Activated T-cell treated with anti-CD3 and anti-CD28 coated beads, Interleukin-2, amount 50 U/mL, for 72 hours (primary cell): Measurements from ENCODE around the gene HNRNPAB. TPM values are rescaled to one million over a fixed set of nuclear protein-coding genes. Genes with fewer than 3 reads are reported as not detected.
"Not testable (repeated sequence)": the region's sequence is repeated elsewhere in the genome, so short reads cannot be mapped to it uniquely, and the experiment has no call there.

Experiments used
- ATAC-seq, 2 donors: fragments of 150-1000 bp; cut with Tn5 transposase; replicated peaks in 1 of 2; 2 replicates each; pipeline ENCODE4 v1.10.0; 2021; ENCODE audit warnings: moderate library complexity in 2 of 2, mild to moderate bottlenecking in 1 of 2
- DNase-seq, 2 donors: peaks; one replicate each; pipeline ENCODE4 v3.0.0; 2021 to 2022; ENCODE audit warnings: mixed read lengths in 1 of 2
- H3K27ac Mint-ChIP-seq: one replicate; pipeline ENCODE4 v1.8.0; 2022; ENCODE audit warnings: mild to moderate bottlenecking, moderate library complexity, mixed read lengths
- H3K27me3 Mint-ChIP-seq: one replicate; pipeline ENCODE4 v1.8.0; 2022; ENCODE audit warnings: low read depth, mixed read lengths
- H3K36me3 Mint-ChIP-seq, 2 donors: one replicate each; pipeline ENCODE4 v1.8.0; 2022; ENCODE audit warnings: mixed read lengths in 2 of 2, mild to moderate bottlenecking in 1 of 2; ENCODE audit not compliant: insufficient read depth in 2 of 2
- H3K4me1 Mint-ChIP-seq: one replicate; pipeline ENCODE4 v1.8.0; 2022; ENCODE audit warnings: low read depth, mixed read lengths
- H3K4me3 Mint-ChIP-seq, 2 donors: one replicate each; pipeline ENCODE4 v1.8.0; 2022; ENCODE audit warnings: mild to moderate bottlenecking in 2 of 2, mixed read lengths in 2 of 2, moderate library complexity in 2 of 2
- H3K9me3 Mint-ChIP-seq, 2 donors: one replicate each; pipeline ENCODE4 v1.8.0; 2022; ENCODE audit warnings: mixed read lengths in 2 of 2
- total RNA-seq, 2 donors: library from RNA; stranded (reverse); gene quantifications; one replicate each; pipeline ENCODE4 v1.2.3, GENCODE V29; 2022

Gene HNRNPAB
- total RNA-seq, 2 donors from 2014 or later: 196 to 232 TPM

GRCh38 chr5:178186427-178186826 lies 17.9 kb upstream of the HNRNPAB start:
- no peak overlapping the region for H3K4me3 Mint-ChIP-seq
- no peak overlapping the region for H3K27ac Mint-ChIP-seq
- DNase-seq (no peak), ATAC-seq (no peak)
- H3K9me3 Mint-ChIP-seq: no peaks in the 10 kb centered on the region
- H3K4me1 Mint-ChIP-seq: peaks cover 8% of the 10 kb centered on the region
- H3K27me3 Mint-ChIP-seq: no peaks in the 10 kb centered on the region
- H3K36me3 Mint-ChIP-seq: no peaks in the 10 kb centered on the region

GRCh38 chr5:178187014-178187413 lies 17.3 kb upstream of the HNRNPAB start, which contains the start of gene GMCL2:
Gene GMCL2 (minus strand): TSS chr5:178187371. CDS start chr5:178187299, 72 bp downstream.
- H3K36me3 Mint-ChIP-seq: no peaks in the 10 kb centered on the region
- peaks cover 7% of the 10 kb centered on the region for H3K4me1 Mint-ChIP-seq
- ATAC-seq (no peak), DNase-seq (no peak)
- H3K27ac Mint-ChIP-seq: no peak within 1 kb of the TSS
- no peak within 1 kb of the TSS for H3K4me3 Mint-ChIP-seq
- H3K27me3 Mint-ChIP-seq: no peaks in the 10 kb centered on the region
- H3K9me3 Mint-ChIP-seq: no peaks in the 10 kb centered on the region

GRCh38 chr5:178189433-178189832 lies 14.9 kb upstream of the HNRNPAB start:
- H3K9me3 Mint-ChIP-seq: no peaks in the 10 kb centered on the region
- H3K36me3 Mint-ChIP-seq: no peaks in the 10 kb centered on the region
- H3K4me1 Mint-ChIP-seq: peaks cover 15% of the 10 kb centered on the region
- H3K27me3 Mint-ChIP-seq: peaks cover 11% of the 10 kb centered on the region
- no peak overlapping the region for H3K27ac Mint-ChIP-seq
- DNase-seq (no peak), ATAC-seq (no peak)
- H3K4me3 Mint-ChIP-seq: no peak overlapping the region

- Mint-ChIP-seq H3K9me3 (no peaks in the 10 kb centered on the region), H3K36me3 (no peaks in the 10 kb centered on the region), H3K27ac (no peak overlapping the region), H3K27me3 (peaks cover 18% of the 10 kb centered on the region), H3K4me3 (no peak overlapping the region), H3K4me1 (peaks cover 15% of the 10 kb centered on the region)
- DNase-seq (no peak), ATAC-seq (no peak)
These were observed 12.7 kb upstream of the HNRNPAB start for GRCh38 chr5:178191661-178192060.

- ATAC-seq: peak in 1 of 2 donors; percentile 53
- Mint-ChIP-seq H3K9me3 (no peaks in the 10 kb centered on the region), H3K36me3 (no peaks in the 10 kb centered on the region), H3K4me1 (peaks cover 15% of the 10 kb centered on the region), H3K4me3 (no peak overlapping the region), H3K27ac (no peak overlapping the region), H3K27me3 (peaks cover 18% of the 10 kb centered on the region)
- DNase-seq: no peak
These were observed 12.1 kb upstream of the HNRNPAB start for GRCh38 chr5:178192244-178192643.

- Mint-ChIP-seq H3K36me3 (no peaks in the 10 kb centered on the region), H3K4me3 (no peak overlapping the region), H3K27me3 (peaks cover 18% of the 10 kb centered on the region), H3K4me1 (peaks cover 15% of the 10 kb centered on the region), H3K9me3 (no peaks in the 10 kb centered on the region), H3K27ac (no peak overlapping the region)
- no peak for DNase-seq
- ATAC-seq: no peak
These were observed 11.5 kb upstream of the HNRNPAB start for GRCh38 chr5:178192787-178193186.

GRCh38 chr5:178193251-178193809 lies 11.0 kb upstream of the HNRNPAB start:
- DNase-seq: no peak
- Mint-ChIP-seq H3K4me1 (peaks cover 15% of the 10 kb centered on the region), H3K4me3 (no peak overlapping the region), H3K27ac (no peak overlapping the region), H3K9me3 (peaks cover 0 to 2% of the 10 kb centered on the region in 2 donors), H3K27me3 (peaks cover 18% of the 10 kb centered on the region), H3K36me3 (no peaks in the 10 kb centered on the region)
- no peak for ATAC-seq

GRCh38 chr5:178194026-178194425 lies 10.3 kb upstream of the HNRNPAB start:
- Mint-ChIP-seq H3K4me1 (peaks cover 15% of the 10 kb centered on the region), H3K27me3 (peaks cover 18% of the 10 kb centered on the region), H3K36me3 (no peaks in the 10 kb centered on the region), H3K4me3 (no peak overlapping the region), H3K9me3 (peaks cover 0 to 2% of the 10 kb centered on the region in 2 donors), H3K27ac (no peak overlapping the region)
- ATAC-seq (peak; percentile 36 to 42), DNase-seq (no peak)

- H3K27me3 Mint-ChIP-seq: peaks cover 18% of the 10 kb centered on the region
- no peak for ATAC-seq
- peaks cover 0 to 2% of the 10 kb centered on the region in 2 donors for H3K9me3 Mint-ChIP-seq
- H3K36me3 Mint-ChIP-seq: no peaks in the 10 kb centered on the region
- no peak overlapping the region for H3K27ac Mint-ChIP-seq
- H3K4me3 Mint-ChIP-seq: no peak overlapping the region
- H3K4me1 Mint-ChIP-seq: peaks cover 15% of the 10 kb centered on the region
- DNase-seq: no peak
These were observed 8.0 kb upstream of the HNRNPAB start for GRCh38 chr5:178196281-178196812.

GRCh38 chr5:178196986-178197385 lies 7.3 kb upstream of the HNRNPAB start:
- H3K4me1 Mint-ChIP-seq: peaks cover 15% of the 10 kb centered on the region
- ATAC-seq: no peak

GRCh38 chr5:178198151-178198550 lies 6.2 kb upstream of the HNRNPAB start:
- H3K4me1 Mint-ChIP-seq: peaks cover 10% of the 10 kb centered on the region

More at GRCh38 chr5:178196986-178197385, 7.3 kb upstream of the HNRNPAB start:
- peaks cover 18% of the 10 kb centered on the region for H3K27me3 Mint-ChIP-seq
- peaks cover 0 to 2% of the 10 kb centered on the region in 2 donors for H3K9me3 Mint-ChIP-seq
- H3K4me3 Mint-ChIP-seq: no peak overlapping the region
- H3K27ac Mint-ChIP-seq: no peak overlapping the region
- no peaks in the 10 kb centered on the region for H3K36me3 Mint-ChIP-seq
- DNase-seq: no peak

GRCh38 chr5:178198706-178199105 lies 5.6 kb upstream of the HNRNPAB start:
- H3K9me3 Mint-ChIP-seq: peaks cover 0 to 2% of the 10 kb centered on the region in 2 donors
- ATAC-seq (no peak), DNase-seq (no peak)
- H3K27ac Mint-ChIP-seq: no peak overlapping the region
- H3K27me3 Mint-ChIP-seq: peaks cover 7% of the 10 kb centered on the region
- H3K4me3 Mint-ChIP-seq: no peak overlapping the region
- H3K36me3 Mint-ChIP-seq: no peaks in the 10 kb centered on the region
- peaks cover 7% of the 10 kb centered on the region for H3K4me1 Mint-ChIP-seq

More at GRCh38 chr5:178198151-178198550, 6.2 kb upstream of the HNRNPAB start:
- not testable (repeated sequence) for H3K4me3 Mint-ChIP-seq, H3K27ac Mint-ChIP-seq, DNase-seq, H3K36me3 Mint-ChIP-seq, ATAC-seq, H3K9me3 Mint-ChIP-seq
- peaks cover 13% of the 10 kb centered on the region for H3K27me3 Mint-ChIP-seq

GRCh38 chr5:178199581-178200434 lies 4.5 kb upstream of the HNRNPAB start:
- no peaks in the 10 kb centered on the region for H3K4me1 Mint-ChIP-seq
- no peak for ATAC-seq
- H3K27ac Mint-ChIP-seq: no peak overlapping the region
- no peak for DNase-seq
- no peak overlapping the region for H3K4me3 Mint-ChIP-seq
- peaks cover 3% of the 10 kb centered on the region for H3K27me3 Mint-ChIP-seq
- H3K36me3 Mint-ChIP-seq: peaks cover 3% of the 10 kb centered on the region in 2 donors
- H3K9me3 Mint-ChIP-seq: peaks cover 0 to 2% of the 10 kb centered on the region in 2 donors
